Liver (tissue), 9 donors: ENCODE results near the gene MAPK1. TPM values are rescaled to one million over a fixed set of nuclear protein-coding genes. Genes with fewer than 3 reads are reported as not detected.

Experiments
- DNase-seq: peaks from one replicate; pipeline ENCODE4 v3.0.0-alpha.2; 2017; ENCODE audit warnings: low spot score
- H3K27ac ChIP-seq, 2 donors: one replicate each; pipeline ENCODE4 v1.7.0; 2013; ENCODE audit warnings: inconsistent platforms in 2 of 2, low read length in 2 of 2, control low read depth in 1 of 2, low read depth in 1 of 2, mild to moderate bottlenecking in 1 of 2
- H3K27me3 ChIP-seq, 4 donors: one replicate each; pipeline versions ENCODE4 v1.6.1 to v1.7.0; 2013; ENCODE audit warnings: low read length in 3 of 4, inconsistent platforms in 1 of 4, mild to moderate bottlenecking in 1 of 4, moderate library complexity in 1 of 4; ENCODE audit not compliant: control insufficient read depth in 4 of 4, insufficient read depth in 4 of 4
- H3K36me3 ChIP-seq, 4 donors: one replicate each; pipeline versions ENCODE4 v1.6.1 to v1.7.0; 2013; ENCODE audit warnings: low read length in 3 of 4, mild to moderate bottlenecking in 3 of 4, low read depth in 1 of 4, moderate library complexity in 1 of 4; ENCODE audit not compliant: control insufficient read depth in 4 of 4, insufficient read depth in 3 of 4
- H3K4me1 ChIP-seq, 4 donors: one replicate each; pipeline versions ENCODE4 v1.6.1 to v1.7.0; 2013; ENCODE audit warnings: low read length in 3 of 4, mild to moderate bottlenecking in 3 of 4, moderate library complexity in 1 of 4; ENCODE audit not compliant: control insufficient read depth in 4 of 4, insufficient read depth in 4 of 4
- H3K4me3 ChIP-seq, 3 donors: one replicate each; pipeline versions ENCODE4 v1.6.1 to v1.7.0; 2013; ENCODE audit warnings: low read length in 3 of 3, control low read depth in 1 of 3, low read depth in 1 of 3, mild to moderate bottlenecking in 1 of 3
- H3K9ac ChIP-seq, 2 donors: one replicate each; pipeline ENCODE4 v1.7.0; 2013; ENCODE audit warnings: low read length in 2 of 2, mild to moderate bottlenecking in 2 of 2, moderate library complexity in 2 of 2, control low read depth in 1 of 2, low read depth in 1 of 2
- H3K9me3 ChIP-seq, 4 donors: one replicate each; pipeline versions ENCODE4 v1.6.1 to v1.7.0; 2013; ENCODE audit warnings: low read length in 3 of 4; ENCODE audit not compliant: control insufficient read depth in 4 of 4
- EGR1 ChIP-seq, 2 donors: IDR thresholded peaks; 2 replicates each; pipeline ENCODE4 v1.6.1; 2016 to 2018; ENCODE audit warnings: antibody characterized with exemption in 2 of 2, low read depth in 2 of 2
- FOXA1 ChIP-seq: IDR thresholded peaks from 2 replicates; pipeline ENCODE4 v1.6.1; 2016; ENCODE audit warnings: antibody characterized with exemption
- FOXA2 ChIP-seq: IDR thresholded peaks from 2 replicates; pipeline ENCODE4 v1.6.1; 2016; ENCODE audit warnings: antibody characterized with exemption
- GABPA ChIP-seq, 2 donors: IDR thresholded peaks in 1 of 2; conservative IDR thresholded peaks in 1 of 2; 2 replicates each; pipeline ENCODE4 v1.6.1; 2016; ENCODE audit warnings: antibody characterized with exemption in 2 of 2, mild to moderate bottlenecking in 1 of 2, moderate library complexity in 1 of 2
- HNF4A ChIP-seq, 2 donors: conservative IDR thresholded peaks; 2 replicates each; pipeline ENCODE4 v1.6.1; 2016; ENCODE audit warnings: antibody characterized with exemption in 2 of 2, mild to moderate bottlenecking in 2 of 2
- HNF4G ChIP-seq: IDR thresholded peaks from 2 replicates; pipeline ENCODE4 v1.6.1; 2016; ENCODE audit warnings: antibody characterized with exemption
- JUND ChIP-seq, 2 donors: IDR thresholded peaks; 2 replicates each; pipeline ENCODE4 v1.6.1; 2016; ENCODE audit warnings: antibody characterized with exemption in 2 of 2
- NR2F2 ChIP-seq: IDR thresholded peaks from 2 replicates; pipeline ENCODE4 v1.6.1; 2016; ENCODE audit warnings: antibody characterized with exemption
- RAD21 ChIP-seq, 2 donors: IDR thresholded peaks; 2 replicates each; pipeline ENCODE4 v1.6.1; 2016; ENCODE audit warnings: antibody characterized with exemption in 2 of 2, mild to moderate bottlenecking in 2 of 2
- RXRA ChIP-seq, 2 donors: IDR thresholded peaks; 2 replicates each; pipeline ENCODE4 v1.6.1; 2017 to 2018; ENCODE audit warnings: antibody characterized with exemption in 2 of 2, mild to moderate bottlenecking in 1 of 2
- SP1 ChIP-seq: IDR thresholded peaks from 2 replicates; pipeline ENCODE4 v1.6.1; 2018; ENCODE audit warnings: antibody characterized with exemption, mild to moderate bottlenecking
- TAF1 ChIP-seq: conservative IDR thresholded peaks from 2 replicates; pipeline ENCODE4 v1.6.1; 2016; ENCODE audit warnings: antibody characterized with exemption, mild to moderate bottlenecking
- YY1 ChIP-seq: IDR thresholded peaks from 2 replicates; pipeline ENCODE4 v1.6.1; 2016; ENCODE audit warnings: antibody characterized with exemption, mild to moderate bottlenecking
- WGBS: extraction: QIAGEN DNeasy Blood & Tissue Kit; methylation state at CpG from one replicate; pipeline ENCODE4 v1.1.7; 2013; 5-methylcytosine and 5-hydroxymethylcytosine counted together
- polyA plus RNA-seq, 2 donors: library from polyadenylated mRNA; stranded (reverse) in 1 of 2; unstranded in 1 of 2; fragments of 200-250 nt in 1 of 2; fragments of >200 nt in 1 of 2; fragmentation: Nextera tagmentation in 1 of 2; extraction: Ambion mirVana in 1 of 2; gene quantifications; one replicate each; pipeline versions ENCODE4 v1.2.1 to v1.2.3, GENCODE V29; 2013 to 2015
- total RNA-seq, 2 donors: library from RNA; depleted of rRNA; stranded (reverse); fragments of >200 nt; gene quantifications; one replicate each; pipeline ENCODE4 v1.2.3, GENCODE V29; 2014
- TF ChIP-seq, protein P1 (sequence below): fragments of 150-350 bp; IDR thresholded peaks from 2 replicates; pipeline ENCODE4 v1.5.1; 2017; ENCODE audit warnings: improper control_type of control experiment, low read depth, low read length; ENCODE audit not compliant: missing input control
- TF ChIP-seq, protein P2 (sequence below): IDR thresholded peaks from 2 replicates; pipeline ENCODE4 v1.6.1; 2016; ENCODE audit warnings: antibody characterized with exemption, mild to moderate bottlenecking
- TF ChIP-seq, protein P3 (sequence below): IDR thresholded peaks from 2 replicates; pipeline ENCODE4 v1.6.1; 2016; ENCODE audit warnings: antibody characterized with exemption
- donor health status: healthy.
- donor health status: healthy.
- donor health status: healthy.
- donor health status: healthy.
- donor health status: healthy.

MAPK1 gene
- total and polyA plus RNA-seq, 4 donors: 8.3 to 31.8 (median 22.8) TPM

DNA sequence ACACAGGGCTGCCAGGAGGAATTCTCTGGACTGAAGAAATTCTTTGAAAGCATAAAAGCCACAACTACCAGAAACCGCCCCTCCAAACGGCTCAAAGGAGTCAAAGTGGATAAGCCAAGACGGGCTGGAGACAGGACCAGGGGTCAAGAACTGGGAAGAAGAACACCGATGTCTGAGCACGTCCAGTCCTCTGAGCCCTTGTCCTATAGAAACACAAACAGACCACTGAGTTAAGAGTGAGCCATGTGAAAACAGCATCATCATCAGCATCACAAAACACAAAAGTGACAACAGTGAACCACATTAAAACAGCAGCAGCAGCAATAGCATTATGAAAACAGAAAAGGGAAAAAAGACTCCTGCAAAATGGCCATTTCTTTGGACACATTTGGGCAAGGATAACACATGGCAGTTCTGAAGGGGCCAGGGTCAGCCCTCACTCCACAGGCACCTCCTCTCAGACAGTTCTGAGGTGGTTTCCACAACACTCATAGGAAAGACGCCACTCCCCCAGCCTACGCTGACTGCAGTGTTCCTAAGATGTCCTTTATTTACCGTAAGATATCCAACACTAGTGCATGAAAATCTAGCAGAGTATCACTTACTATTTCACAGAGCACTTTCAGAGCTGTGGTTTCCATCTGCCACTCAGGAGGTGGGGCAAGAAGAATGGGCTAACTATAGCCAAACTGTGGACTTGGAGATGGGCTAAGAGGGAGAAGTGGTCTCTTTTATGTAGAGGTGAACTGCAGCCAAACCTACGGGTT, 103.2 kb downstream of the MAPK1 start:
- Histone ChIP-seq H3K27me3 (no peaks in the 10 kb centered on the region), H3K36me3 (peaks cover 6 to 77% (median 42%) of the 10 kb centered on the region in 4 donors), H3K27ac (no peak overlapping the region), H3K4me1 (no peaks in the 10 kb centered on the region), H3K9ac (no peak overlapping the region), H3K9me3 (no peaks in the 10 kb centered on the region), H3K4me3 (no peak overlapping the region)
- DNase-seq: no peak
- 91% methylated on average over 9 of the region's 9 CpGs for WGBS
- TF ChIP-seq EGR1 (IDR thresholded peaks at IDR 0.05; ENCODE audit: low read depth in 2 of 2) (no peak), HNF4A (conservative IDR thresholded peaks at IDR 0.05) (no peak), FOXA2 (no peak), YY1 (no peak), JUND (IDR thresholded peaks at IDR 0.05) (no peak), GABPA (IDR thresholded peaks at IDR 0.05 in 1 of 2, conservative IDR thresholded peaks at IDR 0.05 in 1 of 2) (no peak), RAD21 (IDR thresholded peaks at IDR 0.05) (no peak), NR2F2 (no peak), HNF4G (no peak), FOXA1 (no peak), RXRA (IDR thresholded peaks at IDR 0.05) (no peak), TAF1 (no peak)
- TF ChIP-seq, protein P1, sequence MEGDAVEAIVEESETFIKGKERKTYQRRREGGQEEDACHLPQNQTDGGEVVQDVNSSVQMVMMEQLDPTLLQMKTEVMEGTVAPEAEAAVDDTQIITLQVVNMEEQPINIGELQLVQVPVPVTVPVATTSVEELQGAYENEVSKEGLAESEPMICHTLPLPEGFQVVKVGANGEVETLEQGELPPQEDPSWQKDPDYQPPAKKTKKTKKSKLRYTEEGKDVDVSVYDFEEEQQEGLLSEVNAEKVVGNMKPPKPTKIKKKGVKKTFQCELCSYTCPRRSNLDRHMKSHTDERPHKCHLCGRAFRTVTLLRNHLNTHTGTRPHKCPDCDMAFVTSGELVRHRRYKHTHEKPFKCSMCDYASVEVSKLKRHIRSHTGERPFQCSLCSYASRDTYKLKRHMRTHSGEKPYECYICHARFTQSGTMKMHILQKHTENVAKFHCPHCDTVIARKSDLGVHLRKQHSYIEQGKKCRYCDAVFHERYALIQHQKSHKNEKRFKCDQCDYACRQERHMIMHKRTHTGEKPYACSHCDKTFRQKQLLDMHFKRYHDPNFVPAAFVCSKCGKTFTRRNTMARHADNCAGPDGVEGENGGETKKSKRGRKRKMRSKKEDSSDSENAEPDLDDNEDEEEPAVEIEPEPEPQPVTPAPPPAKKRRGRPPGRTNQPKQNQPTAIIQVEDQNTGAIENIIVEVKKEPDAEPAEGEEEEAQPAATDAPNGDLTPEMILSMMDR: no peak
- TF ChIP-seq, protein P2, sequence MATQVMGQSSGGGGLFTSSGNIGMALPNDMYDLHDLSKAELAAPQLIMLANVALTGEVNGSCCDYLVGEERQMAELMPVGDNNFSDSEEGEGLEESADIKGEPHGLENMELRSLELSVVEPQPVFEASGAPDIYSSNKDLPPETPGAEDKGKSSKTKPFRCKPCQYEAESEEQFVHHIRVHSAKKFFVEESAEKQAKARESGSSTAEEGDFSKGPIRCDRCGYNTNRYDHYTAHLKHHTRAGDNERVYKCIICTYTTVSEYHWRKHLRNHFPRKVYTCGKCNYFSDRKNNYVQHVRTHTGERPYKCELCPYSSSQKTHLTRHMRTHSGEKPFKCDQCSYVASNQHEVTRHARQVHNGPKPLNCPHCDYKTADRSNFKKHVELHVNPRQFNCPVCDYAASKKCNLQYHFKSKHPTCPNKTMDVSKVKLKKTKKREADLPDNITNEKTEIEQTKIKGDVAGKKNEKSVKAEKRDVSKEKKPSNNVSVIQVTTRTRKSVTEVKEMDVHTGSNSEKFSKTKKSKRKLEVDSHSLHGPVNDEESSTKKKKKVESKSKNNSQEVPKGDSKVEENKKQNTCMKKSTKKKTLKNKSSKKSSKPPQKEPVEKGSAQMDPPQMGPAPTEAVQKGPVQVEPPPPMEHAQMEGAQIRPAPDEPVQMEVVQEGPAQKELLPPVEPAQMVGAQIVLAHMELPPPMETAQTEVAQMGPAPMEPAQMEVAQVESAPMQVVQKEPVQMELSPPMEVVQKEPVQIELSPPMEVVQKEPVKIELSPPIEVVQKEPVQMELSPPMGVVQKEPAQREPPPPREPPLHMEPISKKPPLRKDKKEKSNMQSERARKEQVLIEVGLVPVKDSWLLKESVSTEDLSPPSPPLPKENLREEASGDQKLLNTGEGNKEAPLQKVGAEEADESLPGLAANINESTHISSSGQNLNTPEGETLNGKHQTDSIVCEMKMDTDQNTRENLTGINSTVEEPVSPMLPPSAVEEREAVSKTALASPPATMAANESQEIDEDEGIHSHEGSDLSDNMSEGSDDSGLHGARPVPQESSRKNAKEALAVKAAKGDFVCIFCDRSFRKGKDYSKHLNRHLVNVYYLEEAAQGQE: no peak
- TF ChIP-seq, protein P3, sequence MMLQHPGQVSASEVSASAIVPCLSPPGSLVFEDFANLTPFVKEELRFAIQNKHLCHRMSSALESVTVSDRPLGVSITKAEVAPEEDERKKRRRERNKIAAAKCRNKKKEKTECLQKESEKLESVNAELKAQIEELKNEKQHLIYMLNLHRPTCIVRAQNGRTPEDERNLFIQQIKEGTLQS: no peak

DNA sequence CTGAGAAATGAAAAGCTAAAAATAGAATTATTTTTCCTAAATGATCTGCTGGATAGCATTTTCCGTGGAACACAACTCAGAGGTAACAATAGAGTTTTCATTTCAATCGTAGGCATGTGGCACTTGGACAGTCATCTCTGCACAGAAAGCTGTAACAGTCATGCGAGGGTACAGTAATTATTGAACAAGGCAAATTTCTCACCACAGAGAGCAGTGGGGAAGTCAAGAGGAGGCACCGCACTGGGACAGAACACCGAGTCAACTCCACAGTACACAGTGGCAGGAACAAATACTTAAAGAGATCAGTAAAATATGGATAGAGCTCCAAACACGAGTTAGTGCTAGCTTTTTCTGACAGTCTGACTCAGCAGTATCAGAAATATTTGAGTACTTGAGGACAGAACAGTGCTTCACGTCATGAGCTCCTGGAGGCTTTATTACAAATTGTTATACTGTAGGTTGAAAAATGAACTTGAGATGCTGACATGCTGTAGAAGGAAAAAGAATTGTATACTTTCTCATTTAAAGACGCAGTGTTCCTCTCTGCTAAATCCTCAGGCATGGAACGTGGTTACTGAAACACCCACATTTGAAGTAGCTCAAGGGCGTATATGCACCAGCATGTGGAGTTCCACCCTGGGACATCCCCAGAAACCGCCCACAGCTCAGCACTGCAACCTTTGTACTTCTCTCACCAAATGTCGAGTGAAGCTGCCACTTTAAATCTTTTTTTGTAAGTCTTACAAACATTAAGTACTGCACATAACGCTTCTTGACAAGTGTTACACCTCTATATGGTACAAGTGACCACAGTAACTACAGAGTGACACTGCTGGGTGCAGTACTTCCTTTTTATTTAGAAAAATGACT, 104.5 kb downstream of the MAPK1 start:
- Histone ChIP-seq H3K4me3 (no peak overlapping the region), H3K4me1 (no peaks in the 10 kb centered on the region), H3K27ac (no peak overlapping the region), H3K9me3 (no peaks in the 10 kb centered on the region), H3K9ac (no peak overlapping the region), H3K27me3 (no peaks in the 10 kb centered on the region), H3K36me3 (peaks cover 6 to 69% (median 32%) of the 10 kb centered on the region in 4 donors)
- no peak for DNase-seq
- WGBS: 82% methylated on average over 13 of the region's 13 CpGs
- TF ChIP-seq YY1 (no peak), HNF4G (no peak), NR2F2 (no peak), FOXA2 (no peak), HNF4A (conservative IDR thresholded peaks at IDR 0.05) (no peak), GABPA (IDR thresholded peaks at IDR 0.05 in 1 of 2, conservative IDR thresholded peaks at IDR 0.05 in 1 of 2) (no peak), TAF1 (no peak), SP1 (no peak), RAD21 (IDR thresholded peaks at IDR 0.05) (no peak), EGR1 (IDR thresholded peaks at IDR 0.05; ENCODE audit: low read depth in 2 of 2) (no peak), RXRA (IDR thresholded peaks at IDR 0.05) (no peak)
- TF ChIP-seq, protein P2: no peak
- TF ChIP-seq, protein P1: no peak
